ENCODE results near the gene CDH23.

The CDH23 gene

GRCh38 chr10:71512761-71513539, 116.2 kb downstream of the CDH23 start:
- DNase-seq (ENCODE audit: low read depth in 2 of 2, low spot score in 1 of 2): no peak

GRCh38 chr10:71513540-71513853, 116.8 kb downstream of the CDH23 start:
- DNase-seq (ENCODE audit: low read depth in 2 of 2, low spot score in 1 of 2): no peak

GRCh38 chr10:71513936-71514335, 117.2 kb downstream of the CDH23 start:
- no peak for DNase-seq (ENCODE audit: low read depth in 2 of 2, low spot score in 1 of 2)

GRCh38 chr10:71515531-71516172, 118.9 kb downstream of the CDH23 start:
- DNase-seq (ENCODE audit: low read depth in 2 of 2, low spot score in 1 of 2): no peak

DNA sequence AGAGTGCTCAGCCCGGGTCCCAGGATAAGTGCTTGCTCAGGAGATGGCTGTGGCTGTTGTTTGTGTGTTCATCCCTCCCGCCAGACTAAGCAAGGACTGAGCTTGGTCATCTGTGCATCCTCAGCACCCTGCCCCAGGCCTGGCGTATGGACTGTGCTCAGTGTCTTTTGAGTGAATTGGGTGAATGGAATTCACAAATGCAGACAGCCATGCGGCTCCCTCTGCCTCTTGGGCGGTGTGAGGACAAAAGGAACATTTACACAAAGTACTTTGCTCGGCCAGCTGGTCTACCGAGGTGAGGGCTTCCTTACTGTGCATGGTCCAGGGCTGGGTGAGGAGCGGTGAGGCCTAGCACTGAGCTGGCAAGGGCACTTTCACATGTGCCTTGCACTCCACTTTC, 120.2 kb downstream of the CDH23 start:
- no peak for DNase-seq (ENCODE audit: low read depth in 2 of 2, low spot score in 1 of 2)

DNA sequence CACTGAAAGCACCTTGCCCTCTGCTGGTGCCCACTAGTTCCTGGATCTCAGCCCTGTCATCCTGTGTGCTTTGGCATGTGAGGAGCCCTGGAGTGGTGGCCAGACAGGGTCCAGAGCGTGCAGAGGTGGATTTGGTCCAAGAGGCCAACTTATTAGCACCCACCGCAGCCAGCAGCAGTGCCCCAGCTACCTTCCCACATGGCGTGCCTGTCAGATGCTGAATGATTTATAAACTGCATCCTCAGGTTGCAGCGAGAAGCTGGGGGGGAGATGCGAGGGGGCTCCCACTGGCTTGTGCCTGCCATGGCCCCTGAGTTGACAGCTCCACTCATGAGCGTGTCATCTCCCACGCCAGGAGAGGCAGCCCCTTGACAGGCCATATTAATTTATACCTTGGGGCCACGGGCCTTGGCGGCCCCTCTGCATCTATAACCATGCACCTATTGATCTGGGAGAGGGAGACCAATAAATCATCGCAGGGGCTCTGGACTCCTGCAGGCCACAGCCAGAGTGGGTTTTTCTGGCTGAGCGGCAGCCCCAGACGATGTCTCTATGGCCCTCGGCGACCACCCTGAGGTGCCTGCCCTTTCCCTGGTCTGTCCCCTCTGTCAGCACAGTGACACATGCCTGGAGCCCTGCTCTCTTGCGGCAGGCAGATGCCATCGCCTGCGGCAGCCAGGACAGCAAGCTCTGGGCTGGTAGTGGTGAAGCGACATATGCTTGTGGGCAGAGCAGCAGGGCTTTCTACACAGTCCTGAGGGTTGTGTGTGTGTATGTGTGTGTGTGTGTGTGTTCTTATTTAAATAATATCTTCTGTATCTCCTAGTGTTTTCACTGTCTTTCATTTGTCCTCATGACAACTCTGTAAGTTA, 120.8 kb downstream of the CDH23 start:
- no peak for DNase-seq (ENCODE audit: low read depth in 2 of 2, low spot score in 1 of 2)

DNA sequence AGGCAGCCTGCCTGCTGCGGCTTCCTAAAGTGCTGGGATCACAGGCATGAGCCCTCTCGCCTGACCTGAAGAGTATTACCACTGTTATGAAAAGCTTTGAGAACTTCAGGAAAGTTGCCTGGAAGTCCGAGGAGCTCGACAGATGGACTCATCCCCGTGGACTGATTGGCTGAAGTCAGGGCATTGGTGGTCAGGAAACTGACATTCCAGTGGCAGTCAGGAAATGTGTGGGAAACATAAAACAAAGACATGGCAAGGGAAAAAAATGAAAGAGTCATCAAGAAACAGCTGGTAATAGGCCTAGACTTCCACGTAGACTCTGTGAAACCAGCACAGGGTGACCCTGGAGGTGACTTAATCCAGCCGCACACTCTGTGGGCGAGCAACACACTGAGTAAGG, 123.3 kb downstream of the CDH23 start:
- DNase-seq (ENCODE audit: low read depth in 2 of 2, low spot score in 1 of 2): no peak

- DNase-seq (ENCODE audit: low read depth in 2 of 2, low spot score in 1 of 2): no peak
Measured at GRCh38 chr10:71521504-71522441, 125.1 kb downstream of the CDH23 start.

GRCh38 chr10:71522442-71523144, 125.9 kb downstream of the CDH23 start:
- no peak for DNase-seq (ENCODE audit: low read depth in 2 of 2, low spot score in 1 of 2)

DNA sequence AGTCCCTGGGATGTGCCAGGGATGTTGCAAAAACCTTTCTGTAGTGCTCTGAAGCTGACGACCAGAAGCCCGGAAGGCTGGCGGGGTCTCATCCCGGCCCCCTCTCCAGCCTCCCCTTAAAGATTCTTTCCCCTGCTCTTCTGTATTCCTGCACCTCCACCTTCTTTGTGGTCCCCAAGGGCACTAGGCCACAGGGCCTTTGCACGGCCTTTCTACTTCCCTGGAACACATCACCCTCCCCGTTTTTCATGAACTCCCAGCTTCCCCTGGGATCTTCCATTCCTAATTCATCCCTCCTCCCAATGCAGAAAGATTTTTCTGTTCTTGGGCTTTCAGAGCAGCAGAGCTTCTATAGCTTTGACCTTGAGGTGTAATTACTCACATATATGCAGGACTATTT, 127.0 kb downstream of the CDH23 start:
- DNase-seq (ENCODE audit: low read depth in 2 of 2, low spot score in 1 of 2): no peak

DNA sequence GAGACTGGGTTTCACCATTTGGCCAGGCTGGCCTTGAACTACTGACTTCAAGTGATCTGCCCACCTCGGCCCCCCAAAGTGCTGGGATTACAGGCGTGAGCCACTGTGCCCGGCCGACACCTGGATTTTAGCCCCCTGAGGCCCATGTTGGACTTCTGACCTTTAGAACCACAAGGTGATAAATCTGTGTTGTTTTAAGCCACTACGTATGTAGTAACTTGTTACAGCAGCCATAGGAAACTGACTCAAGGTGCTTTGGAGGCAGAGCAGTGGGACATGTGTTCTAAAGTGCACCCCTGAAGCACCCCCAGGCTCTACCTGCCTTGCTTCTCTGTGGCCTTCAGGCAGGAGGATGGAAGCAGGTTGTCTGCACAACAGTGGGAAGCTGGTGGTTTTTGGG, 128.4 kb downstream of the CDH23 start:
- no peak for DNase-seq (ENCODE audit: low read depth in 2 of 2, low spot score in 1 of 2)

- no peak for DNase-seq (ENCODE audit: low read depth in 2 of 2, low spot score in 1 of 2)
Measured at GRCh38 chr10:71525721-71526120, 129.0 kb downstream of the CDH23 start.

DNA sequence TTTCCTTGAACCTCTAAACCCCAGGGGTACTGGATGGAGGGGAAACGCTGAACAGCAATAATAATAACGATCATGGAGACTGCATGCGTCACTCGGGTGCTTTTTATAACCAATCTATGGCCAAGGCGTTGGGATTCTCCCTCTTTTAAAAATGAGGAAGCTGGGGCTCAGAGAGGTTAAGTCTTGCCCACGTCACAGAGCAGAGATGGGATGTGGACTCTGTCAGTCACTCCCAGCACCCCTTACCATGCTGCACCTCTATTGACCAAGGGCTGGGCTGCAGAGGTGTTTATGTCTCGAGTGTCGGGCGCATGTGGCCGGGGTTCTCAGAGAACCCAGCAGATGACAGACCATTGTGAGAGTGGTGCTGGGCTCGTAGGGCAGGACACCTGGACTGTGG, 129.9 kb downstream of the CDH23 start:
- DNase-seq (ENCODE audit: low read depth in 2 of 2, low spot score in 1 of 2): no peak

DNA sequence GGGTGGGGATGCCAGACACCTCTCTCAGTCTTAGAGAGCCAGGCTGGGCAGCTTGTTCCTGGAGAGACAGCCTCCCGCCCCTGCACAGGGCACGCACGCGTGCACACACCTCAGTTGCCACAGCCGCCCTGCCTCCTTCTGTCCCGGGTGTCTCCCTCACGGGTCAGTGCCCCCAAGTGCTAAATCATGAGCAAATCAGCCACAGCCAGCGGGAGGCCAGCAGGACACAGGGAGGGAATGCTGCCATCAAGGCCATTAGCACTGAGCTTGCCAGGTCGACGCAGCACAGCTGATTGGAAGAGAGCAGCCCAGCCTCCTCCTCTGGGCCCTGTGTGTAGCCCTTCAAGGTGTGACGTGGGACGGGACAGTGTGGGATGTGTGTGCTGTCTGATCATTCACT, 130.4 kb downstream of the CDH23 start:
- no peak for DNase-seq (ENCODE audit: low read depth in 2 of 2, low spot score in 1 of 2)

DNA sequence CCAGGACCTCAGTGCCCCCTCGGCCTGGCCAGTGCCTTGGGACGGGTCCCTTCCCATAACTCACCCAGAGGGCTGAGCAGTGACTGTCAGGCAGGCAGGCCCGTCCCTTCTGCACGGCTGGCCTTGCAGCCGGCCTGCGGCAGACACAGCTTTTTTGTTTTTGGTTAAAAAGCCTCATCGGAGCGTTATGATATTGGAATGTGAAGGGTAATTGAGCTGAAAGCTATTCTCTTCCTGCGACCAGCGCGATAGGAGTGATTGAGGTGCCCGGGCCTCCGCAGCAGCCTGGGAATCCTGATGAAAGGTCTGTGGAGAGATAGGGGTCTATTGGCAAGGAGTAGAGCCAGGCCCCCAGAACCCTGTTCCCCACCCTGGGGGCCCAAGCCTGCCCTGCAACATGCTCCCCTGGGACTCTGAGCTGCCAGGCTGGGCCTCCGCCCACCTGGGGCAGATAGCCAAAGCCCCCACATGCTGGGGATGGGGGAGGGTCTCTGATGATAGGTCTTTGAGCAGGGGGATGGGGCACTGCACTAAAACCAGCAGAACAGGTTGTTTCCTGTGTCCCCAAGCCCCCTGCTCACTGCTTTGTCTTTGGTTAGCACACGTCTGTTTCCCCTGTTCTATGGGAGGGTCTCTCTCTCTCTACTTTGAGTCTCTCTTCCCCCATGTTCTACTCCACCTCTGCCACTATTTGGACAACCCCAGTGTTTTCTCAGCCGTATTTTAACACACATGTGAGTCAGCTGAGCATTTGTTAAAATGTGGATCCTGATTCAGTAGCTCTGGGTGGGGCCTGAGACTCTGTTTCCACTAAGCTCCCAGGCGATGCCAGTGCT, 131.9 kb downstream of the CDH23 start:
- DNase-seq (ENCODE audit: low read depth in 2 of 2, low spot score in 1 of 2): no peak

DNA sequence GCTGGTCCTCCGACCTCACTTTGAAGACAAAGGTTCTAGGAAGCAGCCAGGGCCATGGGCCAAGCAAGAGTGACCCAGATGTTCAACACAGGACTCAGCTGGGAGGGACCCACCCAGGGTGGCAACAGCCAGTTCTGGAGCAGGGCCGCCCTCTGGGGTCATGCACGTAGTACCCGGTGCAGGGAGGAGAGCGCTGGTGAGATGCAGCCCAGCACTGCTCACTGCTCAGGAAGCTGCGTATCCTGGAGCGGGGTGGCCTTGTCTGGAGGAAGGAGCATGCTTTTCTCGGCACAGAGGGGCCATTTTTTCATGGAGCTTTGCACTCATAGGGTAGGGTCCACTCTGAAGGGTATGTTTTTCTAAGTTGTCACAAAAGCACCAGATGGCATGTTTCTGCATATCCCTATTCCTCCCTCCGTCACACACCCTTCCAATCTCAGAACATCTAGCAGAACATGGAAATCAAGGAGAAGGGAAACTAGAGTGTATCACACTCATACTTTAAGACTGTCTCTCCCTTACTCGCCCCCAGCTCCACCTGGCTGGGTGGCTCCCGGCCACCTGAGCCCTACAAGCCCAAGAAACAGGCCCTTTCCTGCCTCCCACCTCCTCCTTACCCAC, 132.6 kb downstream of the CDH23 start:
- no peak for DNase-seq (ENCODE audit: low read depth in 2 of 2, low spot score in 1 of 2)

DNA sequence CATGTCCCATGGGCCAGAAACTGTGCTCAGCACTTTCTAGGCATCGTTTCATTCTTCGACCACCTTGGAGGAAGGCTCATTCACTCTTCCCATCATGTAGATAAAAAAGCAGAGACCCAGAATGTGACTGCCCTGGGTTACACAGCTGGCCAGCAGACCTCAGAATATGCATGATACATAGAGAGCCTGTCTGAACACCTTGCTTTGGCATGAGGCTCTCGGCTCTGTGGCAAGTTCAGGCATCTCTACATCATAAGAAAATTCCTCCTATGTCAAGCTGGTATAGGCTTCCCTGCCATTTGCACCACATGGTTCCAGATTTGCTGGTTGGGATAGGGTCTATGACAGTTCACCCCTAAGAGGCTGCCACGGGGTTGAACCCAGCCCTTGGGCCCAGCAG, 134.1 kb downstream of the CDH23 start:
- no peak for DNase-seq (ENCODE audit: low read depth in 2 of 2, low spot score in 1 of 2)

DNA sequence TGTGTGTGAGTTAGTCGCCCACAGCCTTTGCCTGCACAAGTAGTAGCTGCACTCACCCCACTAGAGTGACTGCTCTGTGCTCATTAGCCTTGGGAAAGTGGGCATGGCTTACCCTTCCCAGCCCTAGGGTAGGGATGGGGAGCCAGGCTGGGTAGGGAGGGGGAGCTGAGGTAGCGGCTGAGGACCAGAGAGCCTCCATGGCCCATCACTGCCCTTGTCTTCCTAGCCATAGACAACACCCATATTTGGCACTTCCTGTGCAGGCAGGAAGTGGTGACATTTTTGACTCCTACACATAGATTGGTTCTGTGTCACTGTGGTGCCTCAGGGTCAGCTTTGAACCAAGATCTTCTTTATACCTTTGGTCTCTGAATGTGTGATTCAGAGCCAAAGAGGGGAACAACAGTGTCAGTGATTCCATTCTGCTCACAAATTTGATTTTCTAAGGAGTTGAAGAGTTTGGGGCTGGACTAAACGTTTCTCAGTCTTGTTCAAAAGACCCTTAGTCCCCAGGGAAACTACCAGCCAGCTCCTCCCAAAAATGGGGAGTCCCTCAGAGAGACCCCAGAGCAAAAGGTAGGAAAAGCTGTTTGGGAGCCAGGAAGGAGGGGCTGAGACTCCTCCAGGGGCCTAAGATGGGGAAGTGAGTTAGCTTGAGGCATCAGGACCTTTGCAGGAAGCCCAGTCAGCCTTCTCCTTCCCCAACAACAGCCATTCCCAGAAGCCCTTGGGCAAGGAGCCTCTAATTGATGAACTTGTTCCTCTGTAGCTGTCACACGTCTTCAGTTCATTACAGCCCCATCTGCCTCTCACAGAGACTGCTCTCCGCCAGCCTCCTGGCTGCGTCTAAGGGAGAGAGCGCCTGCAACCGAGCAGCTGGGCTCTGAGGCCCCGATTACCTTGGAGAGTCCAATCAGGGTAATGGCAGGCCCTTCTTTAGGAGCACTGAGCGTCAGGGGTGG, 135.0 kb downstream of the CDH23 start:
- no peak for DNase-seq (ENCODE audit: low read depth in 2 of 2, low spot score in 1 of 2)
